ENCODE data around the gene IRF2BPL.
A peak's percentile ranks its signal among the peaks of the same experiment; 100 is the strongest.

Gene IRF2BPL

GRCh38 chr14:76990084-76990483, 38.4 kb downstream of the IRF2BPL start:
- no peak for DNase-seq

- DNase-seq, result no peak
Observed at GRCh38 chr14:76987956-76988520, 40.5 kb downstream of the IRF2BPL start.

- no peak for DNase-seq
Observed at GRCh38 chr14:76986231-76986565, 42.3 kb downstream of the IRF2BPL start.

GRCh38 chr14:76985540-76986230, 42.8 kb downstream of the IRF2BPL start:
- no peak for DNase-seq

GRCh38 chr14:76984787-76985375, 43.6 kb downstream of the IRF2BPL start:
- DNase-seq, result no peak

GRCh38 chr14:76984297-76984696, 44.2 kb downstream of the IRF2BPL start:
- DNase-seq, result peak; percentile 4

GRCh38 chr14:76981670-76982069, 46.8 kb downstream of the IRF2BPL start:
- DNase-seq, result no peak

- DNase-seq, result no peak
Observed at GRCh38 chr14:76977793-76978720, 50.5 kb downstream of the IRF2BPL start.

- no peak for DNase-seq
Observed at GRCh38 chr14:76976240-76977005, 52.1 kb downstream of the IRF2BPL start.

GRCh38 chr14:76975812-76976211, 52.7 kb downstream of the IRF2BPL start:
- DNase-seq, result peak; percentile 52

- no peak for DNase-seq
Observed at GRCh38 chr14:76975051-76975450, 53.5 kb downstream of the IRF2BPL start.
